ENCODE measurements around the gene CASZ1.

The CASZ1 gene

DNA sequence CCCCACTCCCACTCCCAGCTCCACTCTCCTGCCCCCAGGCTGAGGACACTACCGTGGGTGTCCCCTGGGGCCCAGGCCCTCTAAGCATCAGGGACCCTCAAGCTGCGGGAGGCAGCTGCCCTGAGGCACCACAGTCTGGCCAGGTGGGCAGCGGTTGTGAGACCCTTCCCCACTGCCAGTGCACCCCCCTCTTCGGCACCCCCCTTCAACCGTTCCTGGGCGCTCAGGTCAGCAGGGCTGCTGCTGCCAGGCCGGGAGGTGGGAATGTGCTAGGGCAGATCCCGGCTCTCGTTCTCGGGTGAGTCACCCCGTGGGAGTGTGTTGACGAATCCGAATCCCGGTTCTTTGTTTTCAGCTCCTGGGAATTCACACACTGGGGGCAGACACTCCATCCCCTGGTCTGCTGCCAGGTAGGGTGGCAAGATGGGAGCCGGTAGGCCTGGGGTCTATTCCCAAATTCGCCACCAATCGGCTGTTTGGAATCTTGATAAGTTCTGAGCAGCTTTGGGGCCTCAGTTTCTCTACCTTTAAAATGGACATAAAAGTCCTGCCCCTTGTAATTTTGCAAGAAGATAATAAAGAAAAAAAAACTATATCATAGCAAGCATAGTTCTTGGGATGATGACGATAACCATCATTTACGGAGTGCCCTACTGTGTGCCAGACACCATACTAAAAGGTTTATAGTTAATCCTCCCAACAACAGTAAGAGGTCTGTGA, 28.5 kb upstream of the CASZ1 start:
- peak; percentile 6 for DNase-seq (ENCODE audit: low read depth)
- no peak overlapping the region for H3K4me3 ChIP-seq (ENCODE audit: low read depth, low read length)

DNA sequence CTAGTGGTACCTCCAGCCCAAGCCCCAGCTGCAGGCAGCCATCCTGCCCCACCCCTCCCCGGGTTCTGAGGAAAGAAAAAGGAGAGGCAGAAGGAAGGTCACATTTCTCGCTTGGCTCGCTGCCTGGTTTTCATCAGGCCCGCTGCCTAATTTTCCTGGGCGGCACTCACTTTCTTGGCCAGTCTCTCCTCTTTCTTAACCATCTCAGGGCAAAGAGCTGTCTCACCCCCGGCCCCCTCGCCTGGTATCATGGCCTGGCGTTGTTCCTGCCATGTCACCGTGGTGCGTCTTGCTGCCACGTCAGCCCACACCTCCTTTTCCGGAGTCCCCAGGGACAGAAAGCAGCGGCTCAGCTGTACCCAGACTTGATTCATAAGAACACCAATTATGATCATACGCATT, 26.6 kb upstream of the CASZ1 start:
- no peak overlapping the region for H3K4me3 ChIP-seq (ENCODE audit: low read depth, low read length)
- DNase-seq (ENCODE audit: low read depth), result no peak

DNA sequence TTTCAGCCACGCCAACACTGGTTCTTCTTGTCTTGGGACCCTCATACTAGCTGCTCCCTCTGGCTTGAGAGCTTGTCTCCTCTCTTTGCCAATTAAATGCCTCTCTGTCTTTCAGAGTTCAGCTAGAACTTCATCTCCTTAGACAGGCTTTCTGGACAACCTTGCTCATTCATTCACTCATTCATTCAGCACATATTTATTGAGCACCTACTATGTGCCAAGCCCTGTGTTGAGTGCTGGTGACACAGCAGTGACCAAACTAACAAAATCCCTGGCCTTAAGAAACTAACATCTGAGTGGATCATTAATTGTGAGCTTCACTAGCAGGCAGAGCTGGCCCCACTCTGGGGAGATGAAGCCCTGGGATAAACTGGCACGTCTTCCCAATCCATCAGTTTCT, 24.9 kb upstream of the CASZ1 start:
- H3K4me3 ChIP-seq (ENCODE audit: low read depth, low read length), result no peak overlapping the region
- DNase-seq (ENCODE audit: low read depth), result no peak

DNA sequence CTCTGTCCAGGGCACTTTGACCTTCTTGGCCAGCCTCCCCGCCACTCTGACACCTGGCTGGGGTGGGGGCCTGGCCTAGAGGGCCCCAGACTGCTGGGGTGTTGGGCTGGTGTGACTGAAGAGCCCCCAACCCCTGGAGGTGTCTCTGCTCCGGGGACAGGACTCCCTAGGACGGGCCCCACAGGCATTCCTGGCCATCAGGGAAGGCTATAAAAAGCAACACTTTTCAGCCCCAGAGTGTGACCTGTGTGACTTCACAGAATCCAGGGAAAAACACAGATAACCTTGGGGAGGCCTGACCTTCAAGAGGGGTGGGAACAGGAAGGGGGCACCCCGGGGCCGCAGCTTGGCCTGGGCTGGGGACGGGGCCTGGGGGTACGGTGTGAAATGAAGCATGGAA, 24.0 kb upstream of the CASZ1 start:
- no peak for DNase-seq (ENCODE audit: low read depth)
- no peak overlapping the region for H3K4me3 ChIP-seq (ENCODE audit: low read depth, low read length)

DNA sequence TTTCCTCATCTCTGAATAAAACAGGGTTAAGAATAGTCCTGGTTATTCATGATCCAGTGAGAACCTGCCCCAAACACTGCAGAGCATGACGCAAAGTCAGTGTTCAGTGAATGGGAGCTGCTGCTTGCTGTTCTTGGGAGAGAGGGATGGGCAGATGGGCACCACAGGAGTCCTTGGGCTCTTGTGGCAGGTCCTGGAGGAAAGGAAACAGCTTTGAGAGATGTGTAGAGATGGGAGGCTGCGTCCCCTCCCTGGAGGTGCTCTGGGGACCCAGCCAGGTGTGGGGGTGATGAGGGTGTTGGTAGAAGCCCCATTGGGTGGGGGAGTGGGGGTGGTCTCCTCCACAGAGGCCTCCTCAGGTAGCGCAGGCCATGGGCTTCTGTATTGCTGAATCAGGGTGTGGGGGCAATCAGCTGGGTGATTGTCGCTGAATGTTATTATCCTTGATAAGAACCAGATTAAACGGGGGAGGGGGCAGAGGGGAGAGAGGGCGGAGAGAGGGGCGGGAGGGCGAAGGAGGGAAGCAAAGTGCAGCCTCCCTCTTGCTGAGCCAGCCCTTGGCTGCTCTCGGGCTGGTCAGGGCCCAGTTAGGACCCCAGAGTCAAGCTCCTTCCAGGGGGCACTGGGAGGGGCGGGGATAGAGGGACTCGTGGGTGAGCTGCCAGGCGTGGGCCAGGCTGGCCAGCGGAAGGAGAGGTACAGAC, 22.9 kb upstream of the CASZ1 start:
- no peak for DNase-seq (ENCODE audit: low read depth)
- H3K4me3 ChIP-seq (ENCODE audit: low read depth, low read length), result no peak overlapping the region

DNA sequence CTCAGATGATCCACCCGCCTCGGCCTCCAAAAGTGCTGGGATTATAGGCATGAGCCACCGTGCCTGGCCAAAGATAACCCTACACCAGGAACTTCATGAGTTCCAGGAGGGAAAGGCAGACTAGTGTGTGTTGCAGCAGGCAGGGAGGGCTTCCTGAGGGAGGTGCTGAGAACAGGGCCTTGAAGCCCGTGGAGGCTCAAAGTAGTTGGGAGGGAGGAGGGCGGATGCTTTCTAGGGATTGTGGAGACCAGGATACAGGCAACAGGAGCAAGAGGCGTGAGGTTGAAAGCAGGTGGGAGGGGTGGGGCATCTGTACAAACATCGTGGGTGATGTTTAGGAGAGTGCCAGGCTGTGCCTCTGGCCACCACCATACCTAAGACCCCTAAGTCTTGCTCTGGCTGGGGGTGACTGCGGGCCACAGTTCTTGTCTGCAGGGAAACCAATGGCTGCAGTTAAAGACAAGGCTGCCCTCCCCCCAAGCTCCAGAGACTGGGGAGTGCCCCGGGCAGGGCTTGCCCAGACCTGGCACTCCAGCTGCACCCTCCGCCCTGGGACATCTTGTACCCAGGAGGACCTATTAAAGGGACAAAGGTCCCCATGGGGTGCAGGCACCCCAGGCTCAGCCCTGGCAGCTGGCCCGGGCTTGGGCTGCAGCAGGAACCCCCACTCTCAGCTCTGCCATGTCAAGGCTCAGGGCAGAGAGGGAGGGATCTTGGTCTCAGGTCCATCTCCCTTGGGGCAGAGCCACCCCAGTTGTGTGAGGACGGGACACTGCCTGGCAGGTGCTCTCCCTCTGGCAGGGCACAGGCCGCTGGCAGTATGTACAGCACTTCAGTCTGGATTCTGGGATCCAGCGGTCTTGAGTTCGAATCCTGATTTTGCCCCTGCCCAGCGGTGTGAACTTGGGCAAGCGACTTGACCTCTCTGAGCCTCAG, 22.1 kb upstream of the CASZ1 start:
- no peak overlapping the region for H3K4me3 ChIP-seq (ENCODE audit: low read depth, low read length)
- DNase-seq (ENCODE audit: low read depth), result no peak

DNA sequence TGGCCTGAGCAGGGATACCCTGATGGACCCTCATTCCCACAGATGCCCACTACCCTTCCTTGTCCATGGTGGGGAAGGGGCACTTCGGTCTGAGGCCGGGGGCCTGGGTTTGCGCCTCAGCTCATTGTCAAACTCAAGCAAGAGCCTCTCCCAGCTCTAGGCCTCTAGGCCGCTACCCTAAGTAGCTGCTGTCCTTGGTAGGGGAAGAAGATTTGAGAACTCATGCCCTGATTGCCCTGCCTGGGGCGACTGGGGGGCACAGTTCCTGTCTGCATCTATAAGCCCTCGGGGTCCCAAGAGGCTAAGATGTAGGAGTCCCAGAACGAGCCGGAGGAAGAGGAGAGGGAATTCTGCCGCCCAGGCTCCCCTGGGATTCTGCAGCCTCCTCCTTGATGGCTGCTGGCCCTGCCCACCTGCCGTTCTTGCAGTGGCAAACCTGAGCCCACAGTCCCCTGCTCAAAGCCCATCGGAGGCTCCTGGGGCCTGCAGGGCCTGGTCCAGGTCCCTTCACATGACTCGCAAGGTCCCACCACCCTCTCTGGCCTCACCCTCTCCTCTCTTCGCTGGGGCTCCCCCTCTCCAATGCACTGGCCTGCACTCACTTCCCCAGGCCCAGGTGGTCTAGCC, 20.4 kb upstream of the CASZ1 start:
- H3K4me3 ChIP-seq (ENCODE audit: low read depth, low read length), result no peak overlapping the region
- no peak for DNase-seq (ENCODE audit: low read depth)

DNA sequence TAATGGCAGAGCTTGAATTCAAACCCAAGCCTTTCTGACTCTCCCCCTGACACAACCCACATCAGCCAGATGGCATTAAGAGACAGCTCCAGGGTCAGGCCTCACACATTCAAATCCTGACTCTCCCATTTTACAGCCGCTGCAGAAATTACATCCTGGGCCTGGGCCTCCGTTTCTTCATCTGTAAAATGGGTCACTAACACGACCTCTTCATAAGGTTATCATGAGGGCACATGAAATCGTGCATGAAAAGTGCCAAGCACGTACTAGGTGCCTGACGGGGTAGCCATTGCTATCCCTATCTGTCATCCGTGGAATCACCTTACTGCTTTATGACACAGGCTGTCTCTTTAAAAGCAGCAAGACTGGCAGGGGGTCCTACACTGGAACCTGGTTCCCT, 19.8 kb upstream of the CASZ1 start:
- no peak overlapping the region for H3K4me3 ChIP-seq (ENCODE audit: low read depth, low read length)
- no peak for DNase-seq (ENCODE audit: low read depth)

DNA sequence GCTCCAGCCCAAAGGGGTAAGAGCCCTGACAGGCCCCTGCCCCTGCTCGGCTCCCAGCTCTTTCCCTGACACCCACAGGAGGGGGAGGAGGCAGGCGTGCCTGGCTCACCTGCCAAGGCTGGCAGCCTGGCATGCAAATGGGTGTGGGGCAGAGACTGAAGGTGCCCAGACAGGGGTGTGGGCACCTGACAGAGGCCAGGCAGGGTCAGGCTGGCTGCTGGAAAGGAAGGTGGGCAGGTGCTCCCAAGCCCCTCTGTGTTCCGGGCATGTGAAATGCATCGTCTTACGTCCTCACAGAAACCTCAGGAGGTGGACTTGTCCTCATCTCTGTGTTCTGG, 19.4 kb upstream of the CASZ1 start:
- DNase-seq (ENCODE audit: low read depth), result no peak
- no peak overlapping the region for H3K4me3 ChIP-seq (ENCODE audit: low read depth, low read length)

DNA sequence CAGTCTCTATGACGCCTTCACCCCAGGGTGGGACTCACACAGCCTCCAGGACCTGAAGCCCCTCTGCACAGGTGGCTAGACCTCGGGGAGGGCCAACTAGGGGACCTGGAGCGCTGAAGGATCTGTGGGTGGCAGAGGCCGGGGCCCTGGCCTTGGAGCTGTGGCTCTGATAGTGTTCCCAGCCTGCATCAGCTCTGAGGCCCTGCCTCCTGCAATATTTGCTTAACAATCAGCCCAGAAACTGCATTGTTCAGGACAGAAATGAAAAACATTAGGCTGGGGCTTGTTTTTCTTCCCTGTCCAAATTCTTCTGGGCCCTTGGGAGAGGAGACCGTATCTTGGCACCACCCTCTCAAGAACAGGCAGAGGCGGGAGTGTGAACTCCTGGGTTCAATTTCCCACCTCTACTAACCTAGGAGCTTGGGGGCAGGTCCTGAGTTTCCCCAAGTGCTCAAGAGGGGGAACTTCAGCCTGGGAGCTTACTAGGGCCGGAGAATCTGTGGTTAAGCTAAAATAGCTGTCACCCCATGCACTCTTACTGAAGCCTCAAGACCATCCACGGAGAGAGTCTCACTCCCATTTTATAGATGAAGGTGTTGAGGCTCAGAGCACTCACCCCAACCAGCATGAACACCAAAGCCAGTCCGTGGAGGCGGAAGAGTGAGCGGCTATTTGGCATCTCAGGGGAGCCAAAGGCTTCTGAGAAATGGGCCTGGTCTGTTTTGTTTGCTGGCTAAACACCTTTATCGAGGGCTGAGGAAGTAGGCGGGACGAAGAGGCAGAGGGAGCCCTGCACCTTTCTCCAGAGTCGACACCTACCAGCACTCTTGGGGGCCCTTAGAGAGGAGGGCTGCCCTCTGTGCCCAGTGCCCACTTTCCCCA, 18.8 kb upstream of the CASZ1 start:
- DNase-seq (ENCODE audit: low read depth), result no peak
- H3K4me3 ChIP-seq (ENCODE audit: low read depth, low read length), result no peak overlapping the region

DNA sequence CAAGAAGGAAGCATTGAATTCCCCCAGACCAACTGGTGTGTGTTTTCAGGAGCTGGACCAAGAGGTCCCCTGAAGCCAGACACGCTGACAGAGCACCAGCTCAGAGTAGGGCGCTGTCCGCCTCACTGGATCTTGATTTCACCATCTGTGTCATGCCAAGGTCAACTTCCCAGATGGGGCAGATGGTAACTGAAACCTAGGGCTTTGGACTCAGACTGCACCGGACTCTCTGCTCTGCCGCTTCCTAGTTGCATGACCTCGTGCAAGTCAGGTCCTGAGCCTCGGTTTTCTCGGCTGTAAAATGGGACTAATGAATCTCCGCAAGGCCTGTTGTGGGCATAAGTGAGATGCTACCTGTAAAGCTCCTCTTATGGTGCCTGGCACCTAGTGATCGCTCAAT, 17.9 kb upstream of the CASZ1 start:
- H3K4me3 ChIP-seq (ENCODE audit: low read depth, low read length), result no peak overlapping the region
- no peak for DNase-seq (ENCODE audit: low read depth)

DNA sequence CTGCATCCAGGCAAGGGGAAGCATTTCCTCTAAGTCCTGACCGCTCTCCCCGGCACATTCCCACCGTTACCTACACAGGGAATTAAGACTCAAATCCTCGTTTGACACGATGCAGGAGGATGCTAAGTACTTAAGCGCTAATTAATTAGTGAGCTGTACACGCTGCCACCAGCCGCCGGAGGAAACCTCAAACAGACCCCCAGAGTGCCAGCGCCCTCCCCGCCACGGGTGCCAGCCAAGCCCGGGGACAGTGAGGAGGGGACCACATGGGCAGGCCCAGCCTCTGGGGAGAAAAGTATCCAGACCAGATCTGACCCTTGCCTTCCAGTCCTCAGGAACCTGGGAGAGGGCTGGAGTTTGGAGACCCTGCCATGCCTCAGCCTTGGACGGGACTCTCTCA, 17.4 kb upstream of the CASZ1 start:
- no peak overlapping the region for H3K4me3 ChIP-seq (ENCODE audit: low read depth, low read length)
- DNase-seq (ENCODE audit: low read depth), result no peak

DNA sequence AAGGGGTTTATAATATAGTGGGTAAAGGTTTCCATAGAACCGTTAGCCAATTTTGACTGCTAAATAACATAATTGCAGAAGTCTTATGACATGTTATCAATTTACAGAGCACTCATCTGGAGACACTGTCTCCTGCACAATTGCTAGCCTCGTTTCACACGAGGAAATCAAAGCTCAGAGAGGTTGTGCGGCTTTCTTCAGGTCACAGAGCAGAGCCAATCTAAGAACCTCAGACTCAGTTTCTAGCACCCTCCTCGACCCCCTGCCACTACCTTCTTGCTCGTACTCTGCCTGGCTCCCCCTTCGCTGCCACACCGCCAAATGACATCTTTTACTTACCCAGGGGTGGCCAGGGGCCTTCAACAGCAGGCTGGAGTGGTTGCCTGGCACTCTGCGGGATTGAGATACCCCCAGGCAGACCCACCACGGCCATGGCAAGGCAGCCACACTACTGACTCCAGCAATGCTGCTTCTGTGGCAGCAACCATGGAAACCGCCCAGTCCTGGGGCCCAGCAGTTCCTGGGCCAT, 16.0 kb upstream of the CASZ1 start:
- DNase-seq (ENCODE audit: low read depth), result no peak
- H3K4me3 ChIP-seq (ENCODE audit: low read depth, low read length), result no peak overlapping the region

DNA sequence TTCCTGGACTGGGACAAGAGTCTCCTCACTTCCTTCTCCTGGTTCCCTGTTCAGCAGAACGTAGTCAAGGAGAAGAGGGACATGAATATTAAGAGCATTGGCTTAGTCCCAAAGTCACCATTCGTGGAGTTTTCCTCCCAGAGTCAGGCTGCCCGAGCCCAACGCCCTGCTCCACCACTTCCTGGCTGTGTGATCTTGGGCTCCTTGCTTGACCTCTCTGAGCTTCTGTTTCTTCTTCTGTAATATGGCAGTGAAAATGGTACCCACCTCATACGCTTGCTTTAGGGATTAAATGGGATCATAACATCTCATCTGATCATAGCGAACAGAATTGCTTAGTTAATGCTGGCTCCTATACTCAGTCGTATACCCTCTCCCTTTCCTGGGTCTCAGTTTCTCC, 12.0 kb upstream of the CASZ1 start:
- no peak for DNase-seq (ENCODE audit: low read depth)
- H3K4me3 ChIP-seq (ENCODE audit: low read depth, low read length), result no peak overlapping the region

DNA sequence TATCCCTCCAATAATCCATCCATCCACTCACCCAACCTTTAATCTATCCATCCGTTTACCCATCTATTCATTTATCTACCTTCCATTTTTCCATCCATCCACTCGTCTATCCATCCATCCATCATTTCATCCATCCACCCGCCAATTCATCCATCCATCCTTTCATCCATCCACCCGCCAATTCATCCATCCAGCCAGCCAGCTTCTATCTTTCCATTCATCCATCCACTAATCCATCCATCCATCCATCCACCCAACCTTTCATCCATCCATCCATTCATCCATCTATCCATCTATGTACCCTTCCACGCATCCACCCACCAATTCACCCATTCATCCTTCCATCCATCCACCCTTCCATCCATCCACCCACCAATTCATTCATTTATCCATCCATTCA, 10.5 kb upstream of the CASZ1 start:
- DNase-seq (ENCODE audit: low read depth), result no peak
- H3K4me3 ChIP-seq (ENCODE audit: low read depth, low read length), result no peak overlapping the region

DNA sequence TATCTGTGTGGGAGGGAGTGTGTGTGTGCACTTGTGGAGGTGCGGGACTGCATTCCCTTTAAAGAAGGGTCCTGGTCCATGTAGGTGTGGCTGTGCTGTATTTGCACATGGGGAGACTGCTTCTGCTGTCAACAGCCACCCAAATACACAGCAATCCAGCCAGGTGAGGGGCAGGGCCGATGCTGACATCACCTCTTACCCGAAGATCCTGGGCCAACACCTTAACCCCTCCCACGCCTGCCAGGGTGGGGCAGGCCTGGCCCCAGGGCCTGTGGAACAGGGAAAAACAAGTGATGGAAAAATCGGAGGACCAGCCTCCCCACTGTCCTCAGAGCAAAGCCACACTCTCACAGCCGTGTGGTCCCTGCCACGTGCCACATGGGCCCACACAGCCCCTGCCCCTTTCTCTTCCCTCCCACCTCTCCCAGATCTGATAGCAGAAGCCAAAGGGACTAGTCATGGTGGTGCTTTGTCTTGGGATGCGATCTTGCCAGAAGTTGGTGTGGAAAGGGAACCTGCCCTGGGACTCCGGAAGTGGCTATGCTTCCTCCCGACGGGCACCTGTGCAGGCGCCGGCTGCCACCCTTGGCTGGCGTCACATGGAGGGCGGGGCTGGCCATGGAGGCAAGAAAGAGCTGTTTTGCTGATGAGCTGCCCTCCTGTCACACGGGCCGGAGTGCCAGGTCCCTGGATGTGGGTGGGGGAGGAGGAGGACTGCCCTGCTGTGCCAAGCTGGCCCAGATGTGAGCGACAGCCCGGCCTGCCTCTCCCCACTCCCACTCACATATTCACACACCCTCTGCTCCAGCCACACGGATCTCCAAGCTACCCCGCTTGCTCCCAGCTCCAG, 7.8 kb upstream of the CASZ1 start:
- DNase-seq (ENCODE audit: low read depth), result no peak
- no peak overlapping the region for H3K4me3 ChIP-seq (ENCODE audit: low read depth, low read length)

DNA sequence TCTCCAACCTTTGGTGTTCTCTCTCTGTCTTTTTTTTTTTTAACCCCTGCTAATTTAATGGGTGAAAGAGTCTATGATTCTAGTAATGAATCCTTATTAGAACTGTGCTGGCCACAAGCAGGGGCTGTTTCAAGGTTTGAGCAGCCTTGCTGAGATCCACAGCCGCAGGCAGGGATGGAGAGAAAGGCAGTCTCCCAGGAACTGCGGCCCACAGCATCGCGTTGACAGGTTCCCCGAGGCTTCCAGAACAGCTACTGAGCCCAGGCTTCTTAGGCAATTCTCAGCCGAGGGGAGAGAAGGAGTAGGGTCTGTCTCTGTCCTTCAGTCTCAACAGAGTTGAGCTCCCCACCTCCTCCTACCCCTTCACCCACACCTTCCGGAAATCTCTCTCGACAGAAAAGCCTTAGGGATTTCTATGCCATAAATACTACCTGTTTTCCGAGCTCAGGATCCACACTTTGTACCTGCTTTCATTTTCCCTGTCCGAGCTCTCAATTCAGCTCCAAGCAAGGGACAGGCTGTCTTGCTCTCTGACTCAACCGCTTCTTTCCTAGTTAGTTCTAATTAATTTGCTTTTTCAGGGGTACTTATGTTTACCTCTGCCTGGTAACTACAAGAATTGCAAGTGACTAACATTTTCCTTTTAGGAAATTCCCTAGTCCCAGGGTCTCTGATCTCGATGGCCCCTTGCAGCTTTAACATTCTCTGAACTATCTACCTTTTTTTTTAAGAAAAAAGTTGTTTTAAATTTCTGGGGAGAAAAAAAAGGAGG, 6.7 kb upstream of the CASZ1 start:
- H3K4me3 ChIP-seq (ENCODE audit: low read depth, low read length), result no peak overlapping the region
- no peak for DNase-seq (ENCODE audit: low read depth)
